Lung (tissue), 12 donors: ENCODE data around the gene PINLYP. TPM values are rescaled to one million over a fixed set of nuclear protein-coding genes. Genes with fewer than 3 reads are reported as not detected.

Experiments used
- ATAC-seq: fragments of 200-7000 bp; cut with Tn5 transposase; one replicate; pipeline ENCODE4 v1.9.1; 2020; ENCODE audit warnings: moderate number of reproducible peaks; ENCODE audit not compliant: insufficient read depth, low FRiP score
- DNase-seq, 3 donors: peaks; one replicate each; pipeline ENCODE4 v3.0.0-alpha.2; 2013 to 2017
- H3K27ac ChIP-seq, 2 donors: one replicate each; pipeline ENCODE4 v1.5.1; 2013; ENCODE audit warnings: mild to moderate bottlenecking in 2 of 2, moderate library complexity in 2 of 2, control low read depth in 1 of 2, inconsistent platforms in 1 of 2, low read depth in 1 of 2, low read length in 1 of 2
- H3K27me3 ChIP-seq, 3 donors: one replicate each; pipeline ENCODE4 v1.5.1; 2013; ENCODE audit warnings: low read length in 2 of 3; ENCODE audit not compliant: control insufficient read depth in 3 of 3, insufficient read depth in 3 of 3
- H3K36me3 ChIP-seq, 4 donors: one replicate each; pipeline ENCODE4 v1.5.1; 2013; ENCODE audit warnings: low read length in 4 of 4, mild to moderate bottlenecking in 1 of 4, moderate library complexity in 1 of 4; ENCODE audit not compliant: control insufficient read depth in 4 of 4, insufficient read depth in 4 of 4
- H3K4me1 ChIP-seq, 5 donors: one replicate each; pipeline ENCODE4 v1.5.1; 2013; ENCODE audit warnings: low read length in 5 of 5, mild to moderate bottlenecking in 2 of 5, moderate library complexity in 1 of 5; ENCODE audit not compliant: control insufficient read depth in 5 of 5, insufficient read depth in 5 of 5
- H3K4me3 ChIP-seq: one replicate; pipeline ENCODE4 v1.5.1; 2013; ENCODE audit warnings: mild to moderate bottlenecking, control low read depth, moderate library complexity
- H3K9ac ChIP-seq, 2 donors: one replicate each; pipeline ENCODE4 v1.5.1; 2013; ENCODE audit warnings: low read length in 2 of 2, control low read depth in 1 of 2; ENCODE audit not compliant: insufficient read depth in 1 of 2
- H3K9me3 ChIP-seq, 4 donors: one replicate each; pipeline ENCODE4 v1.5.1; 2013; ENCODE audit warnings: low read length in 3 of 4, mild to moderate bottlenecking in 1 of 4, moderate library complexity in 1 of 4; ENCODE audit not compliant: control insufficient read depth in 4 of 4, insufficient read depth in 3 of 4
- WGBS, 2 donors: extraction: QIAGEN DNeasy Blood & Tissue Kit; methylation state at CpG; one replicate each; pipeline ENCODE4 v1.1.7; 2013; 5-methylcytosine and 5-hydroxymethylcytosine counted together
- polyA plus RNA-seq, 2 donors: library from polyadenylated mRNA; stranded (reverse); fragments of 200-250 nt; gene quantifications; one replicate each; pipeline ENCODE4 v1.2.1, GENCODE V29; 2013
- total RNA-seq, 2 donors: library from RNA; depleted of rRNA in 1 of 2; stranded (reverse); fragments of >200 nt in 1 of 2; gene quantifications; one replicate each; pipeline ENCODE4 v1.2.1, GENCODE V29; 2014 to 2021
- TF ChIP-seq, protein P1 (sequence below): IDR thresholded peaks from 2 replicates; pipeline ENCODE4 v1.5.1; 2012; ENCODE audit warnings: mild to moderate bottlenecking; ENCODE audit errors: control extremely low read depth, extremely low read depth
- donor health status: control.
- donor health status: control.
- donor health status: Bipolar disorder and iron deficiency.
- donor health status: healthy.
- donor health status: DM: yes; HTN: yes; CAD: no.

The PINLYP gene
- total and polyA plus RNA-seq, 4 donors = 6.1 to 14.2 (median 8.4) TPM

DNA sequence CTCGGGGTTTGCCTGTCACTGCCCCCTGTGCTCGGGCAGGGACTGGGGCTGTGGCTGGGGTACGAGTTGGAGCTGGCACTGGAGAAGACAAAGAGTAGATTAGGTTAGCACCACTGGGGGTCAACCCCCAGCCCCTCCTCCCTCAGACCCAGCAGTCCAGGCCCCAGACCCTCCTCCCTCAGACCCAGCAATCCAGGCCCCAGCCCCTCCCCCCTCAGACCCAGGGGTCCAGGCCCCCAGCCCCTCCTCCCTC is 23.5 kb upstream of the PINLYP start:
- H3K36me3 ChIP-seq = peaks cover 10 to 36% (median 31%) of the 10 kb centered on the region in 4 donors
- H3K4me1 ChIP-seq = no peaks in the 10 kb centered on the region
- no peak overlapping the region for H3K27ac ChIP-seq
- ATAC-seq = no peak
- peaks cover 0 to 1% (median 0%) of the 10 kb centered on the region in 4 donors for H3K9me3 ChIP-seq
- TF ChIP-seq, protein P1, sequence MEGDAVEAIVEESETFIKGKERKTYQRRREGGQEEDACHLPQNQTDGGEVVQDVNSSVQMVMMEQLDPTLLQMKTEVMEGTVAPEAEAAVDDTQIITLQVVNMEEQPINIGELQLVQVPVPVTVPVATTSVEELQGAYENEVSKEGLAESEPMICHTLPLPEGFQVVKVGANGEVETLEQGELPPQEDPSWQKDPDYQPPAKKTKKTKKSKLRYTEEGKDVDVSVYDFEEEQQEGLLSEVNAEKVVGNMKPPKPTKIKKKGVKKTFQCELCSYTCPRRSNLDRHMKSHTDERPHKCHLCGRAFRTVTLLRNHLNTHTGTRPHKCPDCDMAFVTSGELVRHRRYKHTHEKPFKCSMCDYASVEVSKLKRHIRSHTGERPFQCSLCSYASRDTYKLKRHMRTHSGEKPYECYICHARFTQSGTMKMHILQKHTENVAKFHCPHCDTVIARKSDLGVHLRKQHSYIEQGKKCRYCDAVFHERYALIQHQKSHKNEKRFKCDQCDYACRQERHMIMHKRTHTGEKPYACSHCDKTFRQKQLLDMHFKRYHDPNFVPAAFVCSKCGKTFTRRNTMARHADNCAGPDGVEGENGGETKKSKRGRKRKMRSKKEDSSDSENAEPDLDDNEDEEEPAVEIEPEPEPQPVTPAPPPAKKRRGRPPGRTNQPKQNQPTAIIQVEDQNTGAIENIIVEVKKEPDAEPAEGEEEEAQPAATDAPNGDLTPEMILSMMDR = no peak
- no peak overlapping the region for H3K9ac ChIP-seq
- WGBS, 2 donors = 89 to 95% methylated on average over 3 of the region's 3 CpGs
- no peak overlapping the region for H3K4me3 ChIP-seq
- no peaks in the 10 kb centered on the region for H3K27me3 ChIP-seq
- DNase-seq = no peak

DNA sequence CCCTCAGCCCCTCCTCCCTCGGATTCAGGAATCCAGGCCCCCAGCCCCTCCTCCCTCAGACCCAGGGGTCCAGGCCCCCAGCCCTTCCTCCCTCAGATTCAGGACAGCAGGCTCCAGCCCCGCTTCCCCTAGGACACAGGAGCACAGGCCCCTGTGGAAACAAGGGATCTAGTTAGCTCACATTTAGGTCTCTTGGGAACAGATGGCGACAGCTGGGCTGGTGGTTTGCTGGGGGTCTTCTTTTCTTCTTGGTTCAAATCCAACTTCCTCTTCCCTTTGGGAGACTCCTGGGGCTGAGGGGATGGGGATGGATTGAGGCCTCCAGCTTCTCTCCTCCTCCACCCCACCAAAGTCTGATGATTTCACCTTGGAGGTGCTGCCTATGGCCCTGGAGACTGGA is 23.0 kb upstream of the PINLYP start:
- 83 to 92% methylated on average over 3 of the region's 3 CpGs for WGBS, 2 donors
- ATAC-seq = no peak
- peaks cover 10 to 36% (median 32%) of the 10 kb centered on the region in 4 donors for H3K36me3 ChIP-seq

DNA sequence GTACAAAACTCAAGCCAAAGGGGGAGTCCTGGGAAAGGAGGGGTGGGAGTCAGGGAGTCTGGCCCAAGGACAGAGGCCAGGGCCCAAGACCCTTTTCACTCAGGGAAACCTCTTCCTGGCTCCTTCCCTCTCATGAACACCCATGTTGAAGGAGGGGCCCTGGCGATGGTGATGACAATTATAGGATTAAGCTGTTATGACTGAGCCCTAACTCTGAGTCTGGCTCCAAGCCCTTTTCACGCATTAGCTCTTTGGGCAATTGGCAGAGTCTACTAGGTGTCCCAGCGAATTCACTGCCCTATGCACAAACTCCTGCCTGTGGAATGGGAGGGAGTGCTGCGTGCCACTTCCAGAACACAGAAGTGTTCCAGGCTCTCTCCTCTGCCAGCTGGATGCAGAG is 21.9 kb upstream of the PINLYP start:
- TF ChIP-seq, protein P1 = no peak
- H3K27me3 ChIP-seq = no peaks in the 10 kb centered on the region
- DNase-seq (peak in 1 of 3 donors; percentile 16), ATAC-seq (no peak)
- no peak overlapping the region for H3K4me3 ChIP-seq
- H3K27ac ChIP-seq = no peak overlapping the region
- 84 to 95% methylated on average over 4 of the region's 4 CpGs for WGBS, 2 donors
- no peaks in the 10 kb centered on the region for H3K4me1 ChIP-seq
- peaks cover 10 to 37% (median 34%) of the 10 kb centered on the region in 4 donors for H3K36me3 ChIP-seq
- H3K9ac ChIP-seq = no peak overlapping the region
- peaks cover 0 to 1% (median 0%) of the 10 kb centered on the region in 4 donors for H3K9me3 ChIP-seq

More for the DNA sequence above, 23.0 kb upstream of the PINLYP start:
- Histone ChIP-seq H3K27ac (no peak overlapping the region), H3K4me3 (no peak overlapping the region), H3K9me3 (peaks cover 0 to 1% (median 0%) of the 10 kb centered on the region in 4 donors), H3K9ac (no peak overlapping the region), H3K27me3 (no peaks in the 10 kb centered on the region), H3K4me1 (no peaks in the 10 kb centered on the region)
- peak; percentile 18 to 49 (median 28) for DNase-seq
- TF ChIP-seq, protein P1 = no peak

DNA sequence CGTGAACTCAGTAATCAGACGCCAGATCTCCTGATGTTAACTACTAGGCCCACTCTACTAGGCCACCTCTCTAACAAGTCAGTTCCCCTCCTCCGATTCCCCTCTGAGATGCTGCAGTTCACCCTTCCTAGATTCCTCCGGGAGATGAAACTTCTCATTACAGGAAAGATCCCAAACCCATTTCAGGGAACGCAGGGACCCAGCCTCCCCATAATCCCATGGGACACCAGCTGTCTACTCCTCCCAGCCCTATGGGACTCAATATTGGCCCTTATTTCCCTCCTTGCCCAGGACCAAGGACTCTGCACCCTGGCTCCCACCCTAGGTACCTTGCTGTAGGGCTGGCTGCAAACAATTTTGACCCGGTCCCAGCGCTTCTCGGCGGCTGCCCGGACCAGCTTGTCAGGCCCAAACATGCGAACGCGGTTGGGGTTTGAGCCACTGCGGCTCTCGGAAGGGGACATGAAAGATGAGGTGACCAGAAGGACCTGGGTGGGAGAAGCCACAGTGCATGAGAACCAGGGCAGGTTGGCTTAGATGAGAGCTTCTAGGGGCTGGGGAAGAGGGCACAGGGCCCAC is 21.2 kb upstream of the PINLYP start:
- no peak overlapping the region for H3K4me3 ChIP-seq
- no peaks in the 10 kb centered on the region for H3K4me1 ChIP-seq
- 97% methylated on average over 15 of the region's 15 CpGs for WGBS, 2 donors
- H3K36me3 ChIP-seq = peaks cover 10 to 37% (median 33%) of the 10 kb centered on the region in 4 donors
- DNase-seq (no peak), ATAC-seq (no peak)
- no peaks in the 10 kb centered on the region for H3K27me3 ChIP-seq
- peaks cover 0 to 1% (median 0%) of the 10 kb centered on the region in 4 donors for H3K9me3 ChIP-seq
- H3K9ac ChIP-seq = no peak overlapping the region
- no peak overlapping the region for H3K27ac ChIP-seq
- TF ChIP-seq, protein P1 = no peak
